ENCODE results near the gene ISLR. TPM values are rescaled to one million over a fixed set of nuclear protein-coding genes. Genes with fewer than 3 reads are reported as not detected.

The ISLR gene
- total RNA-seq, 1 experiment from 2014 or later = 0.12 TPM

DNA sequence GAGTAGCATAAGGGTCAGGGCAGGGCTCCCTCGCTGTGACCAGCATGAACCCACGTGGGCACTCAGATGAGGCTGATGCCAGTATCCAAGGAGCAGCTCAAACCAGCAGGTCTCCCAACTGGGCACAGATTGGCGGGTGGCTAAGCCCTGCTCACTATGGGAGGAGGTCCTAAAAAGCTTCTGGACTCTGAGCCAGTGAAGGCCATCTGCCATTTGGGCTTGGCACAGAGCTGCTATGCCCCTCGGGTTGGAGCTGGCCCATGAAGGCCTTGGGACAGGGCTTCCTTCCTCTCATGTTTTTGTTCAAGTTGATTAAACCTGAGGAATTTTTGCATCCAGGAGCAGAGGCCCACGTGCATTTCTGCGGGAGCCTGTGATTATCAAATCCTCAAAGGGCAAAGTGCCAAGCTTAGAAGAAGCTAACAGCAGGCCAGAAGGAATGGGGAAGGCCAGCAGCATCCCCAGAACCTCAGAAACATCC is 33.3 kb downstream of the ISLR start:
- no TSS peak for BruUV-seq (replicated peaks)
- Histone ChIP-seq H3K9ac (ENCODE audit: low read length) (no peak overlapping the region), H3K9me2 (ENCODE audit: insufficient read depth) (no peaks in the 10 kb centered on the region), H3K27me3 (ENCODE audit: insufficient read depth, low read length) (peaks cover 16% of the 10 kb centered on the region; the same call in 1 of the 2 replicates), H2AFZ (ENCODE audit: low read depth, low read length, poor library complexity, severe bottlenecking) (no peak overlapping the region), H4K20me1 (ENCODE audit: insufficient read depth) (no peaks in the 10 kb centered on the region), H3K9me3 (ENCODE audit: control insufficient read depth in 1 of 2, insufficient read depth in 1 of 2, low read depth in 1 of 2, low read length in 2 of 2) (no peaks in the 10 kb centered on the region), H3K36me3 (ENCODE audit: control insufficient read depth in 1 of 2, insufficient read depth in 2 of 2, low read length in 2 of 2) (no peaks in the 10 kb centered on the region), H3K4me1 (ENCODE audit: control insufficient read depth in 1 of 2, insufficient read depth in 2 of 2, low read length in 2 of 2) (peaks cover 10 to 25% of the 10 kb centered on the region in 2 experiments; a peak in 3 of 4 replicates), H3K4me3 (replicated peaks in 1 of 2; ENCODE audit: low read depth in 1 of 2, low read length in 2 of 2) (no peak overlapping the region), H3K79me2 (ENCODE audit: insufficient read depth, low read length) (no peaks in the 10 kb centered on the region), H3K4me2 (ENCODE audit: low read length) (no peak overlapping the region), H3K27ac (ENCODE audit: low read depth, low read length) (no peak overlapping the region)
- ChIA-PET CTCF (no interaction called here), POLR2A (no interaction called here), RAD21 (ENCODE audit: low non-redundant PET in 1 of 2, low total read pairs in 2 of 2, uncharacterized antibody in 2 of 2, unreplicated experiment in 2 of 2) (no interaction called here)
- no peak for DNase-seq (ENCODE audit: low read depth, low spot score)
- no peak for TF ChIP-seq ELF1 (IDR thresholded peaks at IDR 0.05; ENCODE audit: borderline replicate concordance, low read depth)
- TF ChIP-seq EZH2 (IDR thresholded peaks at IDR 0.05) = no peak
- TF ChIP-seq, protein P1, sequence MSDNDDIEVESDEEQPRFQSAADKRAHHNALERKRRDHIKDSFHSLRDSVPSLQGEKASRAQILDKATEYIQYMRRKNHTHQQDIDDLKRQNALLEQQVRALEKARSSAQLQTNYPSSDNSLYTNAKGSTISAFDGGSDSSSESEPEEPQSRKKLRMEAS (IDR thresholded peaks at IDR 0.05) = no peak
- no peak for ATAC-seq
- intact Hi-C loops (cut with micrococcal nuclease) = no loop called here

DNA sequence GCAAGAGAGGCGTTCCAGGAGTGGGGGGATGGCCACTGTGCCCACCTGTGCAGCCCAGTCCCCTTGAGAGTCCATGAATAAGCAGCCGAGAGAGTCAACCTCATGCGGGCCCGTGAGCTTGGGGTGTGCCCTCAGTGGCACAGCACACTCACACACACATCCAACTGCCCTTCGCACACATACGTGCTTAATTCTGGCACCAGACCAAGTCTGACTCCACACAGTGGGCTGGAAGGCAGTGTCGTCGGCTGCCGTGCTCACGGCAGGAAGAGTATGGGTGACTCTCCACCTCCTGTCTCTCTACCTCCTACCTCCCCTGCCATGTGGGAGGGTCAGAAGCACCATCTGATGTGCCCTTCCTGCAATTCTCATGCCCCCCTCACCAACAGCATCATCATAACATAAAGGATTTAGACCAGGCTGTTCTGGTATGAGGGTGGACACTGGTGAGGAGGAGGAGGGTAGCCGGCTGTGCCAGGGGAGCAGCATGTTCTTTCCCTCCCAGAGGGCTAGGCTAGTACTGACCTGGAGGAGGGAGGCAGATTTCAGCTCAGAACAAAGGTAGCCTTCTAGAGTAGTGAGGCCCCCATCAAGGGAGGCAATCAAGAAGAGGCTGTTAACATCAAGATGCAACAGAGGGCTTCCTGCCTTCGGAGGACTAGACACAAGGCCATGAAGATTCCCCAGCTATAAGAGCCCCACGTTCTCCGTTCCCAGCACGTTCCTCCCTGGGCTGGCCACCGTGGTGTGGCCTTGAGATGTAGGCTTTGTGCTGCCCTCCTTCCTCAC is 34.3 kb downstream of the ISLR start:
- Histone ChIP-seq H3K27me3 (ENCODE audit: insufficient read depth, low read length) (peaks cover 16% of the 10 kb centered on the region; the same call in 1 of the 2 replicates), H3K4me2 (ENCODE audit: low read length) (no peak overlapping the region), H3K9me3 (ENCODE audit: control insufficient read depth in 1 of 2, insufficient read depth in 1 of 2, low read depth in 1 of 2, low read length in 2 of 2) (no peaks in the 10 kb centered on the region), H3K27ac (ENCODE audit: low read depth, low read length) (no peak overlapping the region), H4K20me1 (ENCODE audit: insufficient read depth) (no peaks in the 10 kb centered on the region), H3K9me2 (ENCODE audit: insufficient read depth) (no peaks in the 10 kb centered on the region), H3K4me1 (ENCODE audit: control insufficient read depth in 1 of 2, insufficient read depth in 2 of 2, low read length in 2 of 2) (peaks cover 6 to 15% of the 10 kb centered on the region in 2 experiments; a peak in 3 of 4 replicates), H3K9ac (ENCODE audit: low read length) (no peak overlapping the region), H3K79me2 (ENCODE audit: insufficient read depth, low read length) (no peaks in the 10 kb centered on the region), H2AFZ (ENCODE audit: low read depth, low read length, poor library complexity, severe bottlenecking) (no peak overlapping the region), H3K4me3 (replicated peaks in 1 of 2; ENCODE audit: low read depth in 1 of 2, low read length in 2 of 2) (no peak overlapping the region), H3K36me3 (ENCODE audit: control insufficient read depth in 1 of 2, insufficient read depth in 2 of 2, low read length in 2 of 2) (no peaks in the 10 kb centered on the region)
- DNase-seq (ENCODE audit: low read depth, low spot score) = no peak
- ChIA-PET POLR2A (no interaction called here), CTCF (no interaction called here), RAD21 (ENCODE audit: low non-redundant PET in 1 of 2, low total read pairs in 2 of 2, uncharacterized antibody in 2 of 2, unreplicated experiment in 2 of 2) (no interaction called here)
- intact Hi-C loops (cut with micrococcal nuclease) = no loop called here
- ATAC-seq = no peak
- BruUV-seq (replicated peaks) = no TSS peak
- TF ChIP-seq EGR1 (IDR thresholded peaks at IDR 0.05; ENCODE audit: low read depth) (no peak), CBX3 (IDR thresholded peaks at IDR 0.05; ENCODE audit: low read depth) (no peak), ZFX (IDR thresholded peaks at IDR 0.05) (no peak), RAD21 (IDR thresholded peaks at IDR 0.05; ENCODE audit: low read depth) (no peak), FOSL1 (IDR thresholded peaks at IDR 0.05; ENCODE audit: low read depth) (no peak), YY1 (IDR thresholded peaks at IDR 0.05; ENCODE audit: extremely low read depth, insufficient replicate concordance, low read depth, low read length) (no peak), SIN3A (IDR thresholded peaks at IDR 0.05; ENCODE audit: low read depth) (no peak), TCF7L2 (IDR thresholded peaks at IDR 0.05; ENCODE audit: borderline replicate concordance, extremely low read depth, insufficient read depth, insufficient read length) (no peak)
- TF ChIP-seq, protein P1 (IDR thresholded peaks at IDR 0.05) = no peak
- TF ChIP-seq, protein P2, sequence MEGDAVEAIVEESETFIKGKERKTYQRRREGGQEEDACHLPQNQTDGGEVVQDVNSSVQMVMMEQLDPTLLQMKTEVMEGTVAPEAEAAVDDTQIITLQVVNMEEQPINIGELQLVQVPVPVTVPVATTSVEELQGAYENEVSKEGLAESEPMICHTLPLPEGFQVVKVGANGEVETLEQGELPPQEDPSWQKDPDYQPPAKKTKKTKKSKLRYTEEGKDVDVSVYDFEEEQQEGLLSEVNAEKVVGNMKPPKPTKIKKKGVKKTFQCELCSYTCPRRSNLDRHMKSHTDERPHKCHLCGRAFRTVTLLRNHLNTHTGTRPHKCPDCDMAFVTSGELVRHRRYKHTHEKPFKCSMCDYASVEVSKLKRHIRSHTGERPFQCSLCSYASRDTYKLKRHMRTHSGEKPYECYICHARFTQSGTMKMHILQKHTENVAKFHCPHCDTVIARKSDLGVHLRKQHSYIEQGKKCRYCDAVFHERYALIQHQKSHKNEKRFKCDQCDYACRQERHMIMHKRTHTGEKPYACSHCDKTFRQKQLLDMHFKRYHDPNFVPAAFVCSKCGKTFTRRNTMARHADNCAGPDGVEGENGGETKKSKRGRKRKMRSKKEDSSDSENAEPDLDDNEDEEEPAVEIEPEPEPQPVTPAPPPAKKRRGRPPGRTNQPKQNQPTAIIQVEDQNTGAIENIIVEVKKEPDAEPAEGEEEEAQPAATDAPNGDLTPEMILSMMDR (IDR thresholded peaks at IDR 0.05 in 2 of 3, conservative IDR thresholded peaks at IDR 0.05 in 1 of 3; ENCODE audit: borderline replicate concordance in 1 of 3, insufficient read depth in 1 of 3, low read depth in 2 of 3, low read length in 2 of 3) = no peak
- TF ChIP-seq, protein P3, sequence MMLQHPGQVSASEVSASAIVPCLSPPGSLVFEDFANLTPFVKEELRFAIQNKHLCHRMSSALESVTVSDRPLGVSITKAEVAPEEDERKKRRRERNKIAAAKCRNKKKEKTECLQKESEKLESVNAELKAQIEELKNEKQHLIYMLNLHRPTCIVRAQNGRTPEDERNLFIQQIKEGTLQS (IDR thresholded peaks at IDR 0.05) = no peak
- TF ChIP-seq, protein P4, sequence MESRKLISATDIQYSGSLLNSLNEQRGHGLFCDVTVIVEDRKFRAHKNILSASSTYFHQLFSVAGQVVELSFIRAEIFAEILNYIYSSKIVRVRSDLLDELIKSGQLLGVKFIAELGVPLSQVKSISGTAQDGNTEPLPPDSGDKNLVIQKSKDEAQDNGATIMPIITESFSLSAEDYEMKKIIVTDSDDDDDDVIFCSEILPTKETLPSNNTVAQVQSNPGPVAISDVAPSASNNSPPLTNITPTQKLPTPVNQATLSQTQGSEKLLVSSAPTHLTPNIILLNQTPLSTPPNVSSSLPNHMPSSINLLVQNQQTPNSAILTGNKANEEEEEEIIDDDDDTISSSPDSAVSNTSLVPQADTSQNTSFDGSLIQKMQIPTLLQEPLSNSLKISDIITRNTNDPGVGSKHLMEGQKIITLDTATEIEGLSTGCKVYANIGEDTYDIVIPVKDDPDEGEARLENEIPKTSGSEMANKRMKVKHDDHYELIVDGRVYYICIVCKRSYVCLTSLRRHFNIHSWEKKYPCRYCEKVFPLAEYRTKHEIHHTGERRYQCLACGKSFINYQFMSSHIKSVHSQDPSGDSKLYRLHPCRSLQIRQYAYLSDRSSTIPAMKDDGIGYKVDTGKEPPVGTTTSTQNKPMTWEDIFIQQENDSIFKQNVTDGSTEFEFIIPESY (IDR thresholded peaks at IDR 0.05; ENCODE audit: extremely low read depth, insufficient replicate concordance, low read length) = no peak

Data from HCT116 (cell line).